HCT116 (cell line): Measurements from ENCODE around the gene EEFSEC.

Experiments
- EZH2 ChIP-seq: fragments of 200-600 bp; sonication (generic); IDR thresholded peaks from 2 replicates; pipeline ENCODE4 v1.6.1; 2017; ENCODE audit warnings: antibody characterized with exemption, mixed run types
- POLR2A ChIP-seq: IDR thresholded peaks from 2 replicates; pipeline ENCODE4 v1.7.0; 2011; ENCODE audit warnings: borderline replicate concordance; ENCODE audit not compliant: insufficient read depth, insufficient read length; ENCODE audit errors: extremely low read depth
- POLR2AphosphoS5 ChIP-seq: IDR thresholded peaks from 2 replicates; pipeline ENCODE4 v1.6.1; 2011; ENCODE audit warnings: mild to moderate bottlenecking, low read depth, low read length, moderate library complexity
- SRF ChIP-seq: IDR thresholded peaks from 2 replicates; pipeline ENCODE4 v1.6.1; 2012; ENCODE audit warnings: low read depth
- ZFX ChIP-seq: fragments of 450-650 bp; IDR thresholded peaks from 2 replicates; pipeline ENCODE4 v1.6.1; 2017

- TF ChIP-seq ZFX (no peak), POLR2A (no peak), POLR2AphosphoS5 (no peak), SRF (no peak), EZH2 (no peak)
Observed at GRCh38 chr3:128357538-128357937, 204.3 kb downstream of the EEFSEC start.
